Raji (cell line): Measurements from ENCODE around the gene PARL.

Experiments used
- POLR2A ChIP-seq: IDR thresholded peaks from 2 replicates; pipeline ENCODE4 v1.6.1; 2011; ENCODE audit warnings: low read depth, low read length, control low read depth; ENCODE audit not compliant: insufficient read depth

The PARL gene

DNA sequence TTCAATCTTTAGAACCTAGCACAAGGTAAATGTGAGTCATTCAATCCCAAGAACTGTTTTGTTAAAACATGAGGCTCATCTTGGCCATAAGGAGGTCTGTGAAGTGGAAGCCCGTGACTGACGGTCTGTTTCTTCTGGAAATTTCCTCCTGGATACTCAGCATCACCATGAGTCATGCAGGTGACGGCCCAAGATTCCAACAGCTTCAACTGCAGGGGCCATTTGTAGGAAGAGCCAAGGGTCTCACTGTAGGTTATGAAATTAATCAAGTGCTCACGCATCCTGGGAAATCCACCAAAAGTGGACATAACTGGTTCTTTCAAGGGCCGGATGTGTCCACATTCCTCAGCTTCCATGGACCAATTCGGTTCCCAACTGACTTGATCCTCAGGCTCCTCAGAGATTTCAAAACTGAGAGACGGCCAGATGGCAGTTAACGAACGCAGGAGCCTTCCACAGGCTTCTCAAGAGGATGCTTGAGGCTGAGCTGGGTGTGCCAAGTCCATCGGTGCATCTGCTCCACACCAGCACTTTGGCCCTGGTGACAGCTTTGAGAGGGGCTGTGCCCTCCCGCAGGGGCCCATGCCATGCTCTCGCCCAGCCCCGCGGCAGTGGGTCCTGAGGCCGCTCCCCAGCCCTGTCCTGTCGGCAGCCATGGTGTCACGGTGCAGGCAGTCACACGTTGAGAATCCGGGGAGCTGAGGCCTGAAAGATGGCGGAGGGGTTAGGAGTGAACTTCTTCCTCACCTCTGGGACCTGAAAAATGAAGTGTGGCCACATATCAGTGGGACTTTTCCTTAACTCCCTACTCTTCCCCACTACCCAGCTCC, 67.8 kb downstream of the PARL start:
- TF ChIP-seq POLR2A, result no peak

DNA sequence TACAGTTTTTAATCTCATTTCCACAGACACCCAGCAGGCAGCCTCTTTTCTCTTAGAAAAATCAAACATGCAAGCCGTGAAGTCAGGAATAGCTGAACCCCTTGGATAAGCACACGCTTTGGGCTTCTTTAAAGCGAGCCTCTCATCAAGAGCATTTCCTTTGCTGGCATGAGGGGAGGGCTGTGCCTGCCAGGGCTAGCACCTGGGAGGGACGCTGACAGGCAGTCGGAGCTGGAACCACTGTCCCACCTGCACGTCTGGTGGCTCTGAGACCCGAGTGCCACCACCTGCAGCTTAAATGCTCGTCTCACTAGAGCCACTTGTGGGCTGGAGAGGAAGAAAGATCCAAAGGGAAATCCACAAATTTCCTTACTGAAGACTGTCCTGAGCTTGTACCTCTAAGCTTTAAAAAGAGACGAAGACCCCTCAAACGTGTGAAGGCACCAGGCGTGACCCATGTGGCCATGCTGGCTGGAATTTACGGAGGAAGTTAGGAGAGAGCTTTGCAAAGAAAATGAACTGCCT, 68.7 kb downstream of the PARL start:
- no peak for TF ChIP-seq POLR2A

DNA sequence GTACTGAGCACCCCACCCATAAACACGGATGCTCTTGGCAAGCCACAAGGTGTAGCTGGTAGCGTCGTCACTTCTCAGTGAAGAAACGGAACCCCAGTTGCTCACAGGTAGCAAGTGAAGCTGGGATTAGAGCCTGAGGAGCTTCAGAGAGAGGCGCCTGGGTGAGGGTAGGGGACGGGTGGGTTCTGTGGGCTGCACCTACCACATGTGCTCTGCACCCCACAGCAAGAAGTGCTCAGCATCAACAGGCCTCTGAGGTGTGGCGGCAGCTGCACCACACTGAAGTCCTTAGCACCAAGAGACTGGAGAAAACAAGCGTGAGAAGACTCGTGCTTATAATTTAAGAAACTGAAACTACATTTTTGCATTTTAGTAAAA, 69.1 kb downstream of the PARL start:
- no peak for TF ChIP-seq POLR2A

DNA sequence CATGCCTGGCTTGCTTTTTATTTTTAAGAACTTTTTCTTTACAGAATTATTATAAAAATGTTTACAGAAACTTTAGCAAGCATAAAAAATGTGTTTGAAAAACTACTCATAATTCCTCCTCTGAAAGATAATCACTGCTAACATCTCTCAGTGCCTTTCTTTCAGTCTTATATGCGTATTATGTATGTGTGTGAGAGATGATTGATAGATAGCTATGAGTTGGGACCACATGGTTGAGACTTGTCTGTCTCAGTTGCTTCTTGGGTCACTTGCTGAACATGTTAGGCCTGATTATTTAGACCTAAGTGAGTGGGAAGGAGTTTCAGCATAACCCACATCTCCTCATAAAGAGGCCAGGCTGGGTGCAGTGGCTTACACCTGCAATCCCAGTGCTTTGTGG, 70.4 kb downstream of the PARL start:
- no peak for TF ChIP-seq POLR2A

DNA sequence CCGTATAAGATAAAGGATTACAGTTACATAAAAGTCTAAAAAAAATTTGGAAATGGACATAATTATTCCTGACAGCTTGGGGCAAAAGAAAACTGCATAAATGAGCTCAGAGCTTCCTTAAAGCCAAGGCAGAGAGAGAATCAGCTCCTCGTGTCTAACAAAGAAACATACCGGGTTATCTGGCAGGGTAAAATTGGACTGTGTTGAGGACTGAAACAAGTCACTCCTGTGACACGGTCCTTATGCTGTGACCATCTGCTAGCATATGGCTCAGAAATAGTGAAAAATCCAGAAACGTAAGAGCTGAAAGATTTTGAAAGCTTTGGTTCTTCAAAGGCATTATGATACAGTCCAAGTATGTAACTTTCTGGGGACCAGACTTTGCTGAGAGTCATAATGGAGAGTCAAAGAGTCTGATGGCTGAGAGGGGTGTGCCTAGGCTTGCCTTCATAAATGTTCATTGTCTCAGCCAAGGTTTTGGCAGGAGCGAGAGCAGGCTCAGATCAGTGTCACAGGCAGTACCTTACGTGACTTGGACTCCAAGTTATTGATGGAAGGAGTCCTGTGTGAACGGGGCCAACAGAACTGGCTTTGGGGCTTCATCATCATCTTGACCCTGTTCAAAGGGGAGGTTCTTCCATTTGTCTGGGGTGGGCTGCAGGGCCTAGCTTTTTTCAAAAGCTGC, 71.8 kb downstream of the PARL start:
- no peak for TF ChIP-seq POLR2A

DNA sequence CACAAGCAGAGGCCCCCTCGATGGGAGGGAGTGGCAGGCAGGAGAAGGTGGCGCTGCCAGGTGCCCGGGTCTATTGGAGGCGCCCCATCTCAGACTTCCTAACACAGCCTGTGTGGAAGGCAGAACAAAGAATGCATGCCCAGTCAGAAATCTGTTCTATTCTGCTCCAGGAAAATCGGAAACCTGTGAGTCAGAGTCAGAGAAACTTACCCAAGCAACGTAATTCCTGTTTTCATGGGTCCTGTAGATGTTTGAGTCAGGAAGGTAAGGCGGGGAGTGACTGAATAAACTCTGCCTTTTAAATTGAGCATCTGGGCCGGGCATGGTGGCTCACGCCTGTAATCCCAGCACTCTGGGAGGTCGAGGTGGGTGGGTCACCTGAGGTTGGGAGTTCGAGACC, 73.0 kb downstream of the PARL start:
- no peak for TF ChIP-seq POLR2A

DNA sequence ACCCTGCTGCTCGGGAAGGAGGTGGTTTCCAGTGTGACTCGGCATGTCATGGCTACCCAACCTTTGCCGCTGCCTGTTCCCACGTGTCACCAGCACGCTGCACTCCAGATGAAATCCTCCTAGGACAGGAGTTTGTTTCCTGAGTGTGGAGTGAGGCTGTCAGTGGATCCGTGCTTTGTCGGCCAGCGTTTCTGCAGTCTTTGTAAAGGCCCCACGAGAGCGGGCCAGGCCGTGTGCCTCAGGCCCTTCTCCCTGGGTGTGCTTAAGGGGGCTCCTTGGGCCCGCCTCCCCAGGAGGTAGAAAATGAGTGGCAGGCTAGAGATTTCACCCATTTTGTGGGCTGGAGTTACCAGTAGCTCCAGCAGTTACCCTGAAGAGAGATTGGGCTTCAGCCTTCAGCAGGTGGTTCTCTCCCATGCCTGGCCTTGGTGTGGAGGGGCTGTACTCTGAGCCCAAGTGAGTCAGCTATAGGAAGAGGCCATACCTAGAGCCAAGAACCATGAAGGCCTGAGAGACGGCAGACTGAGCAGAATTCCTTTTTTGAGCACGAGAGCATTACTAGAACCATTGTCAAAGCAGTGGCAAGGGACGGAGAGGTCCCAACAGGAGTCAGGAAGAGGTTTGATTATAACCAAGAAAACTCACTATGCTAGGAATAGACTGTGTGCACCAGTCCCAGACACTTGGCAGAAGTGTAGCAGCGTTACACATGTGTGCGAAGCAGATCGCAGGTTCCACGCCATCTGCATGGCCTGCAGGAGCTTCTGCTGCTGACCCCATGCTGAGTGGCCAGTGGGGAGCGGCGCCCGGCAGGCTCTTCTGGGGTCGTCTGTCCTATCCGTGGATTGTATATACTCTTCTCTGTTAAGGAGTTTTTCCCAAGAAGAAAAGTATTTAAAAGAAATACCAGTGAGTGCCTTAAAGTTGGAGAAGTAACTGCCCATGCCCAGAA, 73.8 kb downstream of the PARL start:
- TF ChIP-seq POLR2A, result no peak

DNA sequence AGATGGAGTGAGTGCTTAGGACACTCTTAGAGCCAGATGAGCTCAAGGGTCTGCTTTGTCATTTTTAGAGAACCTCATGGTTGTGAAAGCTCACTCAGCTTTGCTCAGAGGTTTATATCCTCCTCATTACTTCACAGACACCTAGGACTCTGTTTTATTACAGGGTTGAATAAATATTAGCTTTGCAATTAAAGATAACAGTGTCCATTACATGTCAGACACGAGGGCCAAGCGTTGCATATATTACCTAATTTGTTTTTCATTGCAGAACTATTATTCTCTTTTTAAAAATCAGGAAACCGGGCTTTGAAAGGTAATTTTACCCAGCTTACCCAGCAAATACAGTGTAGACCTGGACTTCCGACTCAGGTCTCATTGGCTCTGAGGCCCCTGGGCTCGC, 75.4 kb downstream of the PARL start:
- TF ChIP-seq POLR2A, result no peak

DNA sequence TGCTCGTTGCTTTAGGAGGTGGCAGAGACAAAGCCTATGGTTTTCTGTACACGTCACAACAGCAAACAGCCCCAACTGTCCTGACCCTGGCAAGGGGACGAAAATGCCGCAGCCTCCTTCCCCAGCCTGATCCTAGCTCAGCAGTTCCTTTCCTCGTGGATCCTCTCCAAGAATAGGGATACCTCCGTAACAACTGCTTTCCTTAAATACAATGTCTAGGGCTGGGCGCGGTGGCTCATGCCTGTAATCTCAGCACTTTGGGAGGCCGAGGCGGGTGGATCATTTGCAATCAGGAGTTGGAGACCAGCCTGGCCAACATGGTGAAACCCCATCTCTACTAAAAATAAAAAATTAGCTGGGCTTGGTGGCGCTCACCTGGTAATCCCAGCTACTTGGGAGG, 76.3 kb downstream of the PARL start:
- no peak for TF ChIP-seq POLR2A

DNA sequence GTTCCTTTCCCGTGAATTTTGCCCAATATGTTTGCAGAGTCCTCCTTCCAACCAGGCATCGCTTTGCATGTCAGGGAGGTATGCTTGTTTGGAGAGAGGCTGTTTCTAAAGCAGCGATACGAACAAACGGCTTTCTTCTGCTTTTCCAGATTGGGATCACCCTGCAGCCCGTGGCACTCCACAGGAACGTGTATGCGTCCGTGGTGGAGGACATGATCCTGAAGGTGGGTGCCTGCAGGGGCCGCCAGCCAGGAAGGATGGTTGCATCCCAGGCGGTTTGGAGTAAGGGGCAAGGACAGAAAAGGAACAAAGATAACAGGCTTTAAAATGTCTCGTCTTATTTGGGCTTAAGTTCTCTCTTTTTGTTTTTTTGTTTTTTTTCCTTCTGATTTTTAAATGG, 76.8 kb downstream of the PARL start:
- no peak for TF ChIP-seq POLR2A

DNA sequence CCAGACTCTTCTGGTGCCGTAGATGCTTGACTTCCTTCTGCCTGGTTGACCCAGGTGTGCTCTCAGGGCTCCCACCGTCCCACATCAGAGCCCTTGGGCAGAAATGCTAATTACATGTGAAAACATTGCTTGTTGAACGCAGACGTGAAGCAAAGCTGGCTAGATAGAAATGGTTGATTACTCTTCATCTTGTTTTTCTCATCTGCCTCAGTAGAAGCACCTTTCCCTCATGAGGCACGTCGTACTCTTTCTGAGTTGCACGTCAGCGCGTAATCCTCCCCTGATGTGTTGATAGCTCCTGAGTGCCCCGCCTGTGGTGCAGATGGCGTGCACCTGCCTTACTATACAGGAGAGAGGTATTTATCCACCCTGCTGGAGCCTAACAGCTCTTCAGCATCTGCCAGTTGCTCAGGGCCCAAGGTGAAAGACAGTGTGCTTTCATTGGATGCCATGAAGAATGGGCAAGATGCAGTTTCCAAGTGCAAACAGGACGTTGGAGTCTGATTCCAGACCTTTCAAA, 77.4 kb downstream of the PARL start:
- no peak for TF ChIP-seq POLR2A

DNA sequence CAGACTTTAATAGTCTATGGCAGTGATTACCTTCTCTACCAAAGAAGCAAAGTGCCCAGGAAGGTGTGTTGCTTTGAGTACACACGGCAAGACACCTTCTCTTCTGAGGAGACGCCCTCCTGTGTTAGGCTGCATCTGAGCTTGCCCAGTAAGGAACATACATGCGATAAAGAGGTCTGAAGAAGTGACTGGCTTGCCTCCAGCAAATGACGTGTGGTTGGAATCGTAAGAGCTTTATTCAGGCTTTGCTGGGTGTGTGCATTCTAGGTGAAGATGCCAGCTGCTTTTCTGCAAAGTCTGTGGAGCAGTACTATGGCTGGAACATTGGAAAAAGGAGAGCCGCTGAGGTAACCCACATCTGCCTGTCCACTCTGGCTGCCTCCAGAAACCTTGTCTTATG, 81.7 kb downstream of the PARL start:
- TF ChIP-seq POLR2A, result no peak

DNA sequence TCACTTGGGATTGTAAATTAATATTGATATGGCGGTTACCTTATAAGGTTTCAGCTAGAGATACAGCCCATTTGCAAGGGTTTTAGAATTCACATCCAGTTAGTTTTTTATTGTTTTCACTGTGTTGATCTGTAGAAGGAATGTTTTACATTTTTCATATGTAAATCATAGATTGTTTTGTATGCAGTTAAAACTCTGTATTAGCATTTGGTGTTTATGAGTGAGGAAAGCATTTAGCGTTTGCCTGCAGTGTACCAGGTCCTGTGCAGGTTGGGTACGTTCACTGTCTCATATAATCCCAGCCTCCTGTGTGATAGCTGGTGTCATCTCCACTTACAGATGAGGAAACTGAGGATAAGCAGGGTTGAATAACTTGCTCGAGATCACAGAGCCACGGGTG, 83.1 kb downstream of the PARL start:
- no peak for TF ChIP-seq POLR2A

DNA sequence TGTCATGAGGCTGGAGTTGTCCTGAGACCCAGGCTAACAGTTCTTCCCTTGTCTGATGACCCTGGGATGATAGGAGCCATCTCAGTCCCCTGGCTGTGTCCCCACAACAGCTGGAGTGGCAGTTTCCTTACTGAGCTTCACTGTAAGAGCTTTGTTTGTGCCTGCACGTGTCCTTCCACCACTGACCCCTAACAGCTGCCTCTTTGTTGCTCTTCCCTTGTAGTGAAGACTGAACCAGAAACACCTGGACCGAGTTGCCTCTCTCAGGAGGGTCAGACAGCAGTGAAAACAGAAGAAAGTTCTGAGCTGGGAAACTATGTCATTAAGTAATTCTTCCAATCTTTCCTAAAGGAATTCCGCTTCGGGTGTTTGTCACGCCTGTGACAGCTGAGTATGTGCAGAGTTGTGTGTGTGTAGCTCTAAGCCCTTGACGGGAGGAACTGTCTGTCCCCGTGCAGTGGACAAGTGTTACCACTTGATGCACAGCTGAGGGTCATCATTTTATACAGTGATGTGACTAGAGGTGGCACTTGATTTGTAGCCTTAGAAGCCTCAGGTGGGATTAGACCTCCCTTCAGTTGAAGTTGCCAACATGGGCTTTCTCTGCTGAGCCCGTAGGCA, 84.3 kb downstream of the PARL start:
- no peak for TF ChIP-seq POLR2A

DNA sequence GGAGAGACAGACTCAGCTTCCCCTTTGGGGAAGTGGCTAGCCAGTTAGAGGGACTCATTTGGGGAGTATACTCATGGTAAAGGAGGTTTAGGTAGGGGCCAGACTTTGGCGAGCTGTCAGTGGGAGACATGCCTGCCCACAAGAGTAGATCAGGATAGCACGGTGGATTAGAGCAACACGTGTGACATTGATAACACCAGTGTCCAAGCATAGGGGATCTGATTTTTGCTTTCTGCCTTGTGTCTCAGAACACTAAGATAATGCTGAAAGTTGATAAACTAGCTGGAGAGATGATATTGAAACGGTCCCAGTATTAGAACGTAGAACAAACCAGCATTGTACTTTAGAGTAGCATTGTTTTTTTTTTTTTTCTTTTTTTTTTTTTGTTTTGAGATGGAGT, 85.2 kb downstream of the PARL start:
- TF ChIP-seq POLR2A, result no peak
